HuH-7 (cell line): ENCODE results near the gene TRDMT1.

Experiments used
- DNase-seq: peaks from one replicate; pipeline ENCODE4 v3.0.0; 2011; ENCODE audit warnings: low spot score

TRDMT1 gene

DNA sequence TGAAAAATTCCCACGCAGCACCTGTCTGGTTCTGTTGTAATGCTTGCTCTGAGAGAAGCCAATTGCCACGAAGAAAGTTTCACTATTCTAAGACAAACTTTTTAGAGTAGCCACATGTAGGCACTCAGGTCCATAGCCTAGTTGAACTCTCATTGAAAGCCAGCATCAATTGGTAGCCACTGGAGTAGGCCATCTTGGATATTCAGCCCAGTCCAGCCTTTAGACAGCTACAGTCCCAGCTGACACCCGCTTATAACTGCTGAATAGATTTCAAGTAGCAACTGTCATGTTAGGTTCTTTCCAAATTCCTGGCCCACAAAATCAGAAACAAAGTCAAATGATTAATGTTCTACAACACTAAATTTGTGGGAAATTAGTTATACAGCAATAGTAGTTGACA lies 103.5 kb downstream of the TRDMT1 start:
- DNase-seq, result no peak
